OCI-LY7 (cell line): Measurements from ENCODE around the gene CNIH2. TPM values are rescaled to one million over a fixed set of nuclear protein-coding genes. Genes with fewer than 3 reads are reported as not detected.

Source experiments
- BruUV-seq: library from RNA; stranded (reverse); fragments of 400-500 nt; replicated peaks from 2 replicates; lab custom pipeline; 2021; lab: Mats Ljungman, UMichigan
- CTCF ChIA-PET: fragments of 300-600 bp; sonication (Branson Sonifier 250); formaldehyde crosslinking; loops from one replicate; lab custom pipeline; 2022; ENCODE audit warnings: antibody characterized with exemption; ENCODE audit not compliant: unreplicated experiment; lab: Charles Lee
- POLR2A ChIA-PET: fragments of 300-600 bp; sonication (Branson Sonifier 250); formaldehyde crosslinking; loops from one replicate; lab custom pipeline; 2022; ENCODE audit warnings: antibody characterized with exemption; lab: Charles Lee
- DNase-seq: peaks from one replicate; pipeline ENCODE4 v3.0.0-alpha.2; 2015; ENCODE audit warnings: low spot score
- H2AFZ ChIP-seq: fragments of 200-600 bp; sonication (generic), shearing (Covaris generic); 2 replicates; pipeline ENCODE4 v1.6.1; 2014; ENCODE audit warnings: mild to moderate bottlenecking, antibody characterized with exemption, low read length, moderate library complexity
- H3K27ac ChIP-seq: fragments of 200-600 bp; sonication (generic); 2 replicates; pipeline ENCODE4 v1.5.1; 2014; ENCODE audit warnings: mixed run types, low read depth, mild to moderate bottlenecking, moderate library complexity, low read length, inconsistent platforms; ENCODE audit not compliant: poor library complexity, severe bottlenecking
- H3K36me3 ChIP-seq: fragments of 200-600 bp; sonication (generic); 2 replicates; pipeline ENCODE4 v1.6.1; 2014; ENCODE audit warnings: mild to moderate bottlenecking, antibody characterized with exemption, low read length, moderate library complexity, mixed read lengths; ENCODE audit not compliant: insufficient read depth
- H3K4me1 ChIP-seq: fragments of 200-600 bp; sonication (generic); 2 replicates; pipeline ENCODE4 v1.5.1; 2014; ENCODE audit warnings: mild to moderate bottlenecking, low read length; ENCODE audit not compliant: insufficient read depth, poor library complexity, severe bottlenecking
- H3K4me2 ChIP-seq: fragments of 200-600 bp; sonication (generic); 2 replicates; pipeline ENCODE4 v1.6.1; 2014; ENCODE audit warnings: mild to moderate bottlenecking, low read length
- H3K4me3 ChIP-seq: fragments of 200-600 bp; sonication (generic); 2 replicates; pipeline ENCODE4 v1.5.1; 2014; ENCODE audit warnings: mild to moderate bottlenecking, low read depth, low read length; ENCODE audit not compliant: poor library complexity, severe bottlenecking
- H3K79me2 ChIP-seq: fragments of 200-600 bp; sonication (generic); 2 replicates; pipeline ENCODE4 v1.6.1; 2016; ENCODE audit warnings: low read depth, mild to moderate bottlenecking, low read length, moderate library complexity, mixed read lengths; ENCODE audit not compliant: insufficient read depth
- H3K9me2 ChIP-seq: fragments of 200-600 bp; sonication (generic); 2 replicates; pipeline ENCODE4 v1.6.1; 2016; ENCODE audit warnings: mild to moderate bottlenecking, low read length, mixed read lengths; ENCODE audit not compliant: insufficient read depth
- H3K9me3 ChIP-seq: fragments of 200-600 bp; sonication (generic); 2 replicates; pipeline ENCODE4 v1.6.1; 2014; ENCODE audit warnings: mild to moderate bottlenecking, mixed run types, low read length, mixed read lengths
- H4K20me1 ChIP-seq: fragments of 200-600 bp; sonication (generic); 2 replicates; pipeline ENCODE4 v1.6.1; 2014; ENCODE audit warnings: mild to moderate bottlenecking, antibody characterized with exemption, low read length, moderate library complexity, mixed read lengths; ENCODE audit not compliant: insufficient read depth
- CTCF ChIP-seq: fragments of 200-600 bp; sonication (generic); conservative IDR thresholded peaks from 2 replicates; pipeline ENCODE4 v1.5.1; 2014; ENCODE audit warnings: mild to moderate bottlenecking, antibody characterized with exemption, low read length, moderate library complexity, mixed read lengths
- EZH2phosphoT487 ChIP-seq: fragments of 200-600 bp; sonication (generic); IDR thresholded peaks from 2 replicates; pipeline ENCODE4 v1.6.1; 2018; ENCODE audit warnings: low read depth, borderline replicate concordance, mild to moderate bottlenecking, mixed run types, antibody characterized with exemption, low read length, moderate library complexity, mixed read lengths
- intact Hi-C: fragments of 100-400 bp; cut with micrococcal nuclease; formaldehyde crosslinking; loops from one replicate; pipeline ENCODE4 v1.10.0; 2022; ENCODE audit not compliant: unreplicated experiment
- total RNA-seq, 2 experiments: library from RNA; depleted of rRNA in 1 of 2; stranded (reverse); fragments of >200 nt in 1 of 2; shearing (Covaris generic) in 1 of 2; gene quantifications; 2 replicates each; pipeline ENCODE4 v1.2.3, GENCODE V29; 2014 to 2022

The CNIH2 gene
- total RNA-seq, 2 experiments from 2014 or later, result 0.60 to 2.7 TPM

GRCh38 chr11:66264914-66265313, 13.1 kb upstream of the CNIH2 start:
- BruUV-seq, result no TSS peak
- intact Hi-C loops, result loop anchor here (5.0 kb wide), 2 partner anchors 263 to 408 kb away; partner anchors contain the start of genes BANF1, CFL1 and EIF1AD
- POLR2A ChIA-PET, result no interaction called here
- Histone ChIP-seq H3K4me2 (no peak overlapping the region), H4K20me1 (no peaks in the 10 kb centered on the region), H3K36me3 (peaks cover 73% of the 10 kb centered on the region), H3K4me3 (no peak overlapping the region), H3K9me2 (no peaks in the 10 kb centered on the region), H3K27ac (no peak overlapping the region), H3K9me3 (no peaks in the 10 kb centered on the region), H2AFZ (no peak overlapping the region), H3K79me2 (peaks cover 13% of the 10 kb centered on the region), H3K4me1 (peaks cover 21% of the 10 kb centered on the region)
- CTCF ChIA-PET, result no interaction called here
- TF ChIP-seq EZH2phosphoT487 (no peak), CTCF (peak; percentile 78)
- peak; percentile 41 for DNase-seq

GRCh38 chr11:66265531-66266377, 12.2 kb upstream of the CNIH2 start:
- H3K4me2 ChIP-seq, result no peak overlapping the region
- H4K20me1 ChIP-seq, result no peaks in the 10 kb centered on the region
- BruUV-seq, result no TSS peak
- peaks cover 21% of the 10 kb centered on the region for H3K79me2 ChIP-seq
- ChIA-PET CTCF (interaction anchor here (1.0 kb wide), 1 partner anchor 51 kb away, joined by 4 read pairs; the partner anchor contains the start of gene CD248), POLR2A (no interaction called here)
- H3K9me2 ChIP-seq, result no peaks in the 10 kb centered on the region
- TF ChIP-seq EZH2phosphoT487 (no peak), CTCF (no peak)
- no peak for DNase-seq
- intact Hi-C loops, result loop anchor here (5.0 kb wide), 2 partner anchors 263 to 408 kb away; partner anchors contain the start of genes BANF1, CFL1 and EIF1AD
- no peak overlapping the region for H3K27ac ChIP-seq
- no peaks in the 10 kb centered on the region for H3K9me3 ChIP-seq
- H3K4me3 ChIP-seq, result no peak overlapping the region
- no peak overlapping the region for H2AFZ ChIP-seq
- H3K36me3 ChIP-seq, result peaks cover 75% of the 10 kb centered on the region
- H3K4me1 ChIP-seq, result peaks cover 24% of the 10 kb centered on the region
